Activated CD4-positive, alpha-beta T cell treated with anti-CD3 and anti-CD28 coated beads, Interleukin-2, amount 50 U/mL, for 48 hours (primary cell): ENCODE data around the gene SMAGP.
A peak's percentile ranks its signal among the peaks of the same experiment; 100 is the strongest.
"Not testable (repeated sequence)": the region's sequence is repeated elsewhere in the genome, so short reads cannot be mapped to it uniquely, and the experiment has no call there.

ENCODE experiments used
- DNase-seq, 2 experiments: peaks; one replicate each; pipeline ENCODE4 v3.0.0-alpha.2; 2020

The SMAGP gene

DNA sequence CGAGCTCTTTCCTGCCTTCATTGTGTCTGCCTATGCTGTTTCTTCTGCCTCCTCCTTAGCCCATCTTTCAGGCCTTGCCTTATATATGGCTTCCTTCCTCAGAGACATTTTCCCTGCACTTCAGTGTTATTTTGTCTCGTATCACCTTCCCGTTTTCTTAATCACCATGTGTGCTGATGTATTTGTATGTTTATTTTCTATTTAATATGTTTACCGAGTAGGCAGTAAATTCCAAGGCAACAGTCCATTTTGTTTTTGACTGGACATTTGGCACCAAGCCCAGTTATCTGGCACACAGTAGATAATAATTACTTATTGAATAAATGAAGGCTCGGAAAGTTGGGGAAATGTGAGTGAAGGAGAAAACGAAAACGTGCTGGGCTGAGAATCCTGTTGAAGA is 47.8 kb downstream of the SMAGP start:
- no peak for DNase-seq

DNA sequence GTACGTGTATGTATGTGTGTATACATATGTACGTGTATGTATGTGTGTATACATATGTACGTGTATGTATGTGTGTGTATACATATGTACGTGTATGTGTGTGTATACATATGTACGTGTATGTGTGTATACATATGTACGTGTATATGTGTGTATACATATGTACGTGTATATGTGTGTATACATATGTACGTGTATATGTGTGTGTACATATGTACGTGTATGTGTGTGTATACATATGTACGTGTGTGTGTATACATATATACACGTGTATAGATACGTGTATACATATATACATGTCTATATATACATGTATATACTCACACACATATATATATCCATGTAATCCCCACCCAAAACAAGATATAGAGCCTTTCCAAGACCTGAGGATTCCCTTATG is 50.4 kb downstream of the SMAGP start:
- not testable (repeated sequence) for DNase-seq

DNA sequence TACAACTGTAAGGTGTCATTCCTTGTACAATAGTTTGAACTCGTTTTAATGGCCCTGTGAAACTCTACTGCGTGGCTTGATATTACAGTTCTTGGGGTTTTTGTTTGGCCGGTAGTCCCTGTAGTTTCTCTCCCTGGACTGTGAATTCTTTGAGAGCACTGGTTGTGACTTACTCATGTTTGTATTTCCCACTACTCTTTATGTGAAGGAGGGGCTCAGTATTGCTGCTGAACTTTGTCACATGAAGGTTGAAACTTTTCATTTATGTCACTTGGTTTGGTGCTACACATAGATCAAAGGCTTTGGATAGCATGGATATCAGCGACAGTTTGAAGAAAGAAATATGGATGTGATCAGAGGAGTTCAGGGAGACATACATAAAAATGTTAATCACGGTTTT is 50.9 kb downstream of the SMAGP start:
- no peak for DNase-seq

DNA sequence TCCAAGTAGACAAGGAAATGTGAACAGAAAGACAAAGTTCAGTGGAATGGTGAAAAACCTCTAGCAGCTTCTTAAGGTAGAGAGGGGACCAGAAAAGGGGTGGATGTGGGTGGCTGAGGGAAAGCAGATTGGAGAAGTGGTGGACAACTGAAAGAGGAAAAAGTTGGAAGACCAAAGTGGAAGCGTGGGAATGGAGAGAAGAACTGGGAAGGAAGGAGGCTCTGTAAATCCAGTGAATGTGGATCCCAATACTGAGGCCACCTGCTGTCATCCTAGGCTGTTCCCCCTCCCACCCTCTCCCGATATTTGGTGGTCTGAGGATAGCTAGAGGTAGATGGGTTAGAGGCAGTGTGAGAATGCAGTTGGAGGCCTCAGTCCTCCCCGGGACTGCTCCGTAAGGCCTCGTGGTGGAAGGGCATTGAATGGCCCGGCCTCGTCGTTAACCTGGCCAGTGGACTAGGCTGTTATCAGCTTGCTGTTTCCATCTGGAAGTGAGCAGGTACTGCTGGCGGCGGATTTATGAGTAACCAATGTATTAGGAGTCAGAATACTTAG is 51.5 kb downstream of the SMAGP start:
- peak; percentile 9 to 13 for DNase-seq

DNA sequence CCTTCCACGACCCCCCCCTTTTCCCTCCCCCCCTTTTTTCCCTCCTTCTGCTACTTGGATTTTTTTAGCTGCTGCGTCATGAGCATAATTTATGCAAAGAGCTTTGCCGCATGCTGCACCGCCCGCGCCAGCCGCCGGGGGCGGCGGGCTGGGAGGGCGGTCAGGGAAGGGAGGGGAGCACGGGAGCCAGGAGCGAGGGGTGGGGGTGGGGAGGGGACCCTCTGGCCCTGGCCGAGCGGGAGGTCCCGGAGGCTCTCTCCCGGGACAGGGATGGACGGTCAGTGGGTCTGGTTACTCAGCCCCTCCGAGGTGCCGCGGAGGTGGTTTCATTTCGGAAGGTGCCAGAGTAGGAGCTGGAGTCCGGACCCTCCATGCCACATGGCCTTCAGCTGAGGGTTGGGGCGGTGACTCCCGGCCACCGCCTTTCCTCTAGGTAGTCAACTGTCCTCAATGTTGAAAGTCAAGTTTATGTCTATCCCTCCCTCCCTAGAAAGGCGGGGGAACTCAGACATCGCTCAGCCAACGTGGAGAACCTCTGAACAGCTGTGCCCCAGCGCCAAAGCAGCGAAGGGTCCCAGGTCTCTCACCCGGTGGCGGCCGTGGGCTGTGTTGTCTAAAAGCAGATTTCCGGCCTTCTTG is 52.1 kb downstream of the SMAGP start, which contains the start of gene POU6F1:
POU6F1 (minus strand) TSS at position 95 of the 639 bp plus-strand sequence. CDS start 11,226 bp downstream, outside the sequence.
- DNase-seq = peak; percentile 66 to 70

DNA sequence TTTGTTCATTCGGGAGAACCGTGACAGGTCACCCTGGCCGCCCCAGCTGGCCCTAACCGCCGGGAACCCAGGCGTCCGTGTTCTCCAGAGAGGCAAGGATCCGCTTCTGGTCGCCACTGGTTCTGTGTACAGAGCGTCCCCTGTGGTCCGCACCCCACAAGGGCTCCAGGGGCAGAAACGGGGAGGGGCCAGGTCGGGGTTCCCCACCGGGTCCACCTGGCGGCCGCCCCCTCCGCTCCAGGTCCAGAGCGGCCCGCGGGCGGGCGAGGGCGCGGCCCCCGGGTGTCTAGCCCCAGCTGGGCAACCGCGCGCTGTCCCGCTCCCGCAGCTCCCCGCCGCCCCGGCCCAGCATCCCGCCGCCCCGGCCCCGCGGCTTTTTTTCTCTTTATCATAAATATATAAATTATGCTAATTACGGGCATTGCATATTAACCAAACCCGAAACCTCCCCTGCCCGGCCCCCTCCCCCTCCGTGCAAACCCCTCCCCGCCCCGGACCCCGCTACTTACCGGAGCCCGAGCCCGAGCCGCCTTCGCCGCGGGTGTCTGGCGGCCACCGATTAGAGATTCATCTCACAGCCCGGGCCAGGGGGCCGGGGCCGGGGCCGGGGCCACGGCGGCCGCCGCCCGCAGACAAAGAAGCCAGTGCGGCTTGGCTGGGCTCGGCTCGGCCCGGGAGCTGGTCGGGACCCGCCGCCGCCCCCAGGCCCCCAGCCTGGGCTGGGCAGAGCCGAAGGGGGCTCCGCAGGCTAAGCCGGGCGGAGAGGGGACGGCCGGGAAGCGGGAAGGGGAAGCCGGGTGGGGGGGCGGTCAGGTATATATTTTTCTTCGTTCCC is 52.9 kb downstream of the SMAGP start:
- peak; percentile 48 to 61 for DNase-seq

DNA sequence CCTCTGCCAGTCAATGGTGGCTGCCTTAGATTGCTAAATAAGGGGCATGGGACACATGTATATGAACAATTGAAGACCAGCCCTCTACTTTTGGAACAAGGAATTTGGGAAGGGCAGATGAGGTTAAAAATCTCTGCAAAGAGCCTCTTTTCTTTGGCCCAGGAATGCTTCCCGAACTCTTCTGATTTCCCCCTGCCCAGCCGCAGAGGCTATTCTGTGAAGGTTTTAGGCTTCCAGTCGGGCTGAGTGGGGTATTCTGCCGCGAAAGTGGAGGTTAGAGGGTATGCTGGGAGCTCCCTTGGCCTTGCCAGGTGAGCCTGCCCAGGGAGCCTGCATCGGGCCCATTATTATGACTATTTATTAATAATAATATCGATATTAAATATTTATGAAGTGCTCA is 53.6 kb downstream of the SMAGP start:
- no peak for DNase-seq

DNA sequence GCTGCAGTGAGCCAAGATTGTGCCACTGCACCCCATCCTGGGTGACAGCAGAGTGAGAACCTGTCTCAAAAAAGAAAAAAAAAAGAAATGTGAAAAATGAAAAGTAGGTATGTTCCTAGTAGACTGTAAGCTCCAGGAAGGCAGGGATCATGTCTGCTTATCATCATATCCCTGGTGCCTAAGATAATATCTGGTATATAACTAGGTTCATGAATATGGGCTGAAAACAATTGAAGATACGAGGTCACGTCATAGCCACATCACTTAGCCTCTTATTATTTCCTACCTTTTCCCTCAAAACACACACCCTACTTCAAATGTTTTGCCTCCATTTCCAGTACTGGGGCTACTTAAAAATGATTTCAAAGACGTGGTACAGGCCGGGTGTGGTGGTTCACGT is 55.3 kb downstream of the SMAGP start:
- DNase-seq = no peak

DNA sequence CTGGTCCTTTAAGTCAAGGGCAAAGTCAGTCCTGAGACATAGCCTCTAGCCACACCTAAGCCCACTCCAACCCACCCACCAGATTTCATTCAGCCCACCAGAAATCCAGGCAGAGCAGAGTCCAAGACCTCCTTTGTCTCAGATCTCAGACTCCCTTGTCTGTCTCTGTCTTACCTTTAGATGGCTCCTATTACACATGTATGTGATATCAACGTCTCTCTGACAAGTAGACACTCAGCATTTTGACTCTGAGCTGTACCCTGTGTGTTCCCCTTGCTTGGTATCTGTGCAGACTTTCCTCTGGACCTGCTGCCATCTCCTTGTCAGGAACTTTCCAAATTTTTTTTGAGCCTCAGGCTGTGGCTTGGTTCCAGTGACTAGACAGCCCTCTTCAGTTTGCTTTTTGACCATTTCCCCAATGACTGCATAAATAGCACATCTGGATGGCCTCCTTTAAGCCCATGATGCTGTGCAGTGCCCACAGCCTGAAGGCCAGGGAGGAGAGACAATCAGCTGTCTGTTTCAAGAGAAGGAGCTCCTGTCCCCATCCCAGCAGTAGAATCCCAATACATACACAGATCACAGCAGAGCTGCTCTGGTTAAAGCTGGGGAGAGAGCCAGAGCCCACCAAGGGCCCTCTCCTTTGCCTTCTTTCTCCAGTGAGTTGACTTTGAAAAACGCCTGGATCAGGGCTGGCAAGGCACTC is 59.4 kb downstream of the SMAGP start:
- no peak for DNase-seq

DNA sequence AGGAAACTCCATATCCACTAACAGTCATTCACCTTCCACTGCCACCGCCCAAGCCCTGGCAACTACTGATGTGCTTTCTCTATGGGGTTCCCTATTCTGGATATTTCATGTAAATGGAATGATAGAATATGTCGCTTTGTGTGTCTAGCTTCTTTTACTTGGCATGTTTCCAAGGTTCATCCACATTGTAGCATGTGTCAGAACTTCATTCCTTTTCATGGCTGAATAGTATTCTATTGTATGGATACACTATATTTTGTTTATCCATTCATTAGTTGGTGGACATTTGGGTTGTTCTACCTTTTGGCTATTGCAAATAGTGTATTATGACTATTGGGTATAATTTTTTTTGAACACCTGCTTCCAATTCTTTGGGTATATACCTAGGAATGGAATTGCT is 61.0 kb downstream of the SMAGP start:
- DNase-seq = no peak

DNA sequence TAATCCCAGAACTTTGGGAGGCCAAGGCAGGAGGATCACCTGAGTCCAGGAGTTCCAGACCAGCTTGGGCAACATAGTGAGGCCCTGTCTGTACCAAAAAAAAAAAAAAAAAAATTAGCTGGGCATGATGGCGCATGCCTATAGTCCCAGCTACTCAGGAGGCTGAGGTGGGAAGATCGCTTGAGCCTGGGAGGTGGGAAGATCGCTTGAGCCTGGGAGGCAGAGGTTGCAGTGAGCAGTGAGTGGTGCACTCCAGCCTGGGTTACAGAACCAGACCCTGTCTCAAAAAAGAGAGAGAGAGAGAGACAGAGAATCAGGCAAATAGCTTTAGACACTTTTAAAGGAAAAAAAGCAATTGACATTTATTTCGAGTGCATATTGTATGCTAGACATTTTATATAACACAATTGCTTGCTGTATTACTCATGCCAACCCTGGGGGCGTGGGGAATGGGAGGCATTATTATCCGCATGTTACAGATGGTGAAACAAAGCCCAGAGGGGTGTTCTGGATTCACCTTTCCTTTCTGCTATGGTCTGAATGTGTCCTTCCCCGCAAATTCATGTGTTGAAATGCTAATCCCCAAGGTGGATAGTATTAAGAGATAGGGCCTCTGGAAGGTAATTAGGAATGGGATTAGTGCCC is 62.1 kb downstream of the SMAGP start:
- DNase-seq = no peak

DNA sequence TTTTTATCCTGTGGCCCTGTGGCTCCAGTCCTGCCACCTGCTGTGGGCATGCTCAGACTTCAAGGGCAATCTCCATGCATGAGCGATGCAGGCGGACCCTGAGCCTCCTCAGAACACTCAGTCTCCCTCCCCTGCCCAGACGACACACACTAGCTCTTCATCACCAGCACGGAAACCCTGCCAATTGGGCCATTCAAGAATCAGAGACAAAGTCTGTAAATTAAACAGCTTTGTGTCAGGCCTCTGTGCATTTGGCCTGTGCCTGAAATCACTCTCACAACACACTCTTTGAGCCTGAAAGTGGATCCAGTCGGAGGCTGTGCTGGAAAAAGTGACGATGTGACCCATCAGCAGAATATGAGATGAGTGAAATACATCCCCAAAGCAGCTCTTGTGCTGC is 64.9 kb downstream of the SMAGP start:
- DNase-seq = no peak

DNA sequence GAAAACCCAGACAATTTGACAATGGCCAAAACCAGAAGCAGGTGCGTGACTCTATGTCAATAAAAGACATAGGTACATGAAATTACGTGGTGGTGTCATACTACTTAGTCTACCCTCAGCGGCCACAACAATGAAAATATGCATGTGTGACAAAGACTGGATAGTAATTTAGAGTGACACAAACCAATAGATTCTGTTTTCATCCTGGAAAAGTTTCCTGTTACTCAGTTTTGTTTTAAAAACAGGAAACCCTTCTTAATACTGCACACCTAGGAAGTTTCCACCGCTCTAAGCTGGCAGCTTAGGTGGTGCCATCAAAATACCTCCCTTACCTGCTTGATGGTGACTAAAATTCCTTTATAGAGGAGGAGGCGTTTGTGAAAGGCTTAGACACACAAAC is 67.5 kb downstream of the SMAGP start:
- no peak for DNase-seq

DNA sequence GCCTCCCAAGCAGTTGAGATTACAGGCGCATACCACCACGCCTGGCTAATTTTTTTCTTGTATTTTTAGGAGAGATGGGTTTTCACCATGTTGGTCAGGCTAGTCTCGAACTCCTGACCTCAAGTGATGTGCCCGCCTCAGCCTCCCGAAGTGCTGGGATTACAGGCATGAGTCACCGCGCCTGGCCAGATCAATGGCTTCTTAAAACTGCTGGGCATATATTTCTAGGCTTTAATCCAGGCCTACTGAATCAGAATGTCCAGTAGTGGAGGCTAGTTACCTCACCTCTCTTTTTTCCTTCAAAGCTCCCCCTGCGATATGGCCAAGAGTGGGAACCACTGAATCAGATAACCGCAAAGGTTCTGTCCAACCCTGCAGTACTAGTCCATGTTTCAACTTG is 69.4 kb downstream of the SMAGP start:
- no peak for DNase-seq

DNA sequence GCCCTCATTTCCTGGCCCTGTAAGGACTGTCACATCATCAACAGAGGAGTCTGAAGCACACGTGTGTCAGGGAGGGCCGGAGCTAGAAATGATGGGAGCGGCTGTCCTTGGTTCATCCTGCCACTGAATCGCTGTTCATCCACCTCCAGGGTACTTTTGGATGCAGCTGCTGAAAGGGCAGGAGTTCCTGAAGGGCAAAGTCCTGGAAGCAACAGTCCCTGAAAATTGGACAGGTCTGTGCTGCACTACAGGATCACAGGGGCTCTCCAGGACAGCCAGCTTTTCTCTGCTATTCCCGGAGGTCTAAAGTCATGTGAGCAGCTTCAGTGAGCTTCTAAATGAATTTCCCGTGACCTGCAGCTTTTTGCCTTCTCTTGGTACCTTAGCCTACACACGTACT is 70.1 kb downstream of the SMAGP start:
- DNase-seq = no peak

DNA sequence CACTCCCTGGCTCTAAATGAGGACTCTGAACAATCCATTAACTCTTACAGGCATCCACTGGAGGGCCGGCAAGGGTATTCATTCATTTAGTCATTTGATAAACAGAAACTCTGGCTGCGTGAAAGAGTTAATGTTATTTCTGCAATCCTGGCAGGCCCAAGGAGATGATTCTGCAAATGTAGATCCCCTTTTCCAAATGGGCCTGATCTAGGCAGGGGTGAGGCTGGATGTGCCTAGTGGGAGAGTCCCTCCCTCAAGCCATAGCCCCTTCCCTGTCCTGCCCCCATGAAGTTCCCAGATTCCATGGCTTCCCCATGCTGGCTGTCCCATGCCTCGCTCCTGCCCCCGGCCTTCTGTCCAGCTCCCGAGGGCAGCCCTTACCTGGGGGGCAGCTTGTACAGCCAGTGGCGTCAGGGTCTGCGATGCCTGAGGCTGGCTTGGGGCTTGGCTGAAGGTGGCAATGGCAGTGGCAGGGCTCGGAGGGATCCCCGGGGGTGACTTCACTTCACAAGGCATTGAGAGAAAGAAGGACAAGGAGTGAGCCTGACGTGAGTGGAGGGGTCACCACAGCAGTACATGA is 70.8 kb downstream of the SMAGP start:
- DNase-seq = no peak

DNA sequence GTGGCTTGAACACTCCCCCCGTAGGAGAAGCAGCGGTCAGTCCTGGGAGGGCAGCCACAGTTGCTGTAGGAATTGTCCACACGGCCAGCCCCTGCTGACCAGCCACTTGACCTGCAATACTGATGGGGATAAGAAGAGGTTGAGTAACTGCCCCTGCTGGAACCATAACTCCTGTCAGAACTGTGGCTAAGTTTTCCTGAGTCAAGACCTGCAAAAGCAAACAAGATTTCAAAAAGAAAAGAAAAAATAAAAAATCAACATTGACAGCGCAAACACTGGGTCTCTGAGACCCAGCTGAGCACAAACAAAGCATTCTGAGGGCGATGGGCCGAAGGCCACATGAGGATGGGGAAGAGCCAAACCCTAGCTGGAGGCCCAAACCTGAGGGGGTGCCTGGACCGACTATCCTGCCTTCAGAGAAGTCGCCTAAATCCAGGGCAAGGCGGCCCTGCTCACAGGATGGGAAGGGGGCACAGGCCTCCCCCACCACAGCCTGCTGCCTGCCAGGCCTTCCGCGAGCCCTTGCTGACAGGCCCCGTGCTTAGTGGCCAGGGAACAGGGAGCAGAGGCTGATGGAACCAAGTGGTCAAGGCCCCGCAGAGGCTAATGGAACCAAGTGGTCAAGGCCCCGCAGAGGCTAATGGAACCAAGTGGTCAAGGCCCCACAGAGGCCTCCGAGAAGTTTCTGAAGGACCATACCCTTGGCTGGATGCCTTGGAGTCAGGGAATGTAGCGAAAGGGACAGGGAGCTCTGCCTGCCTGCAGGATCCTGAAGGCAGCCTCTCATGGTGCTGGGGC is 71.4 kb downstream of the SMAGP start:
- no peak for DNase-seq

DNA sequence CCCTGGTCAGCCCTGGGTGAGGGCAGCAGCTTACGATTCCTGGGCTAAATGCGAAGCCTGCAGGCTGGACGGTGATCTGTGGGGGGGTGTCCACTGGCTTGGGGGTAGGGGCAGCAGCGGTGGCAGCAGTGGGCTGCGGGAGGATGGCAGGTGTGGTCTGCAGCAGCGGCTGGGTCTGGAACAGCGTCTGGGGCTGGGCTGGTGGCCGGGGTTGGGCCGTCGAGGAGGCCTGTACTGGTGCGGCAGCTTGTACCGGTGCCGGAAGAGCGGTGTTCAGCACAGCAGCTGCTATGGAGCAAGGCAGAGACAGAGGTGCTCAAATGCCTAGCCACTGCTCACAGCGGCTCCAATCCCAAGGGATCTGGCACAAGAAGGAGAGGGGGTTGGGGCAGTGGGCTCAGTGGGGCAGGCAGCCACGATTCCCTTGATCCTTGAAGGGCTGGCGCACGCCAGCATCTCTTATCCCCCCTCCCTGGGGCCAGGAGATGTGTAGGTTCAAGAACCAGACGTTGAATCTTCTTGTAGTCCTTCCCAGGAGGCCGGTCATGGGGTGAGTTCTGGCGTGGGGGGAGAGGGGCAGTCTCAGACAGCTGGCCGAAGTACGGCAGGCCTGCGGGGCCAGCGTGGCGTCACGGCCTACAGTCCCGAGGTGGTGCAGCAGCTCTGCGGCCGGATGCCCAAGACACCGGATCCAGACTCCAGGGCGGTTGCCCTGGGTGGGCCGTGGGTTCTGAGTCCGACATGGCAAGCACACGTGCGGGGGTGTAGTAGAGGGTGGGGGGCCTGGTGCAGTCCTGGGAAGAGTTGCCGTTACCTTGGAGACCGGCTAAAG is 72.3 kb downstream of the SMAGP start:
- no peak for DNase-seq

DNA sequence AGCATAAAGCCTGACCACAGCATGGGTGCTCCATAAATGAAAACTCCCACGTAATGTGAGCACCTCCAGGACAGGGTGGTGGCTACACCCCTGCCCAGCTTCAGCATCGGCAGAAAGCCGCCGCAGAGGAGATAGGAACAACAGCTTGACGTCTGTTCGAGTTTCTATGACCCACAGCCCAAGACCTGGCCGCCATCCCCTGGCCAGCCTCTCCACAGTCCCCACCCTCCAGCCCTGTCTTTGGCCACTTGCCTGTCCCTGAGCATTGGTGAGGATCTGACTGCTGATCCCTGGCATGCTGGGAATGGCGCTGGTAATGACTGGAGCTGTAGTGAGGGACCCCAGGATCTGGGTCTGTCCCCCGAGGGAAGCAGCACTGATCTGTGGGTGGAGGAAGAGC is 73.7 kb downstream of the SMAGP start:
- no peak for DNase-seq

DNA sequence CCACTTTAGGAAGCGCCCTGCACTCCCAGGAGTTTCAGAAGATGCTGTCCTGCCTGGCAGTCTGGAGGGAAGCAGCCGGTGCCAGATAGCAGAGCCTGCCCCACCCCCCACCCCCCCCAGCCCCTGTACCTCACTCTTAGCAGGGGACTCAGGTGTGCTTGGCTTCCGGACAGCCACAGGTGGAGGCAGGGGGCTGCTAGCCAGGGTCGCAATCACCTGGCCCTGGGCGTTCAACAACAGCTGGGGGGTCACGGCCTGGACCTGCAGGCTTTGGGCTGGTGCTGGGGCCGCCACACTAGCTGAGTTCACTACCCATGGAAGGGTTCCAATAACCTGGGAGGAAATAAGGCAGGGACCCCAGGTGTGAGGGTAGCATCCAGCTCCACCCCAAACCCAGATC is 74.4 kb downstream of the SMAGP start:
- DNase-seq = no peak
